GM18909 (cell line): ENCODE data around the gene EMX2.

Experiments used
- ATAC-seq: cut with Tn5 transposase; IDR thresholded peaks from one replicate; pipeline ENCODE4 v1.9.1; 2021; ENCODE audit warnings: mild to moderate bottlenecking; ENCODE audit not compliant: unreplicated experiment, poor library complexity

The EMX2 gene

GRCh38 chr10:117591043-117591442, 48.5 kb downstream of the EMX2 start:
- no peak for ATAC-seq

DNA sequence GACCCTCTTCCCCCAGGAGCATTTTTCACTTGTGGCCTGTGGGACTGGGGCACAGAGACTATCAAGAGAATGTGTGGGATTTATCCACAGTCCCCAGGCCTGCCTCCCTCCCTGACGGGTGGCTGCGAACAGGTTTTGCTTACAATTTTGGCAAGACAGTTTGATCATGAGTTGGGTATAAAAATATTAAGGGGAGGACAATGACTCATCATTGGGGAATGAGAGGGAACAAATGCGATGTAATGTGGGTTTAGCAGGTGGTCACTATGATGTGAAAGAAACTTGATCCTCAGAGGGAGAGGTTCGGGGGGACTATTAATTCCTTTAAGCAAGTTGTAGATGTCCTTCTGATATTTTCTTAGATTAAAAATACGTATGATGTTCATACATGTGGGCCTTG, 52.2 kb downstream of the EMX2 start:
- ATAC-seq, result no peak

DNA sequence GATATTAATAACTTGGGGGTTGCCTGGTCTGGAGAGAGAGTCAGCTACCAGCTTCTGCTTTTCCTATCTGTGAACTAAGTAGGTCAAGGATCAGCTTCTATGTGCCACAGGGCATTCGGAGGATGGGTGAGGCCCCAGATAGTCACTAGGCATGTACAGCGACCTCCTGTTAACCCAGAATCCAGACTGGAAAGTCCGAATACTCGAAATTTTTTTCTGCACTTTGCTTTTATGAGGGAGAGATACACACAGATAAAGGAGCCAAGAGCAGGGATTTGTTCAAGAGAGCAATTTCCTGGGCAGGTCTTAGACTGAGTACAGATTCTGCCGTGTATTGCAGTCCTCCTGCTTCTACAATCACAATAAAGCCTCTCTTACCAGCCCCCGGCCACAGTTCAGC, 54.2 kb downstream of the EMX2 start:
- ATAC-seq, result no peak

GRCh38 chr10:117597216-117597615, 54.7 kb downstream of the EMX2 start:
- no peak for ATAC-seq
